Epithelial cell of umbilical artery (primary cell): Measurements from ENCODE around the gene LILRA1. TPM values are rescaled to one million over a fixed set of nuclear protein-coding genes. Genes with fewer than 3 reads are reported as not detected.

Experiments used
- total RNA-seq: library from RNA; depleted of rRNA; stranded (reverse); fragments of >200 nt; gene quantifications from 2 replicates; pipeline ENCODE4 v1.2.3, GENCODE V29; 2014

Gene LILRA1
- not detected in 2 replicates for total RNA-seq

DNA sequence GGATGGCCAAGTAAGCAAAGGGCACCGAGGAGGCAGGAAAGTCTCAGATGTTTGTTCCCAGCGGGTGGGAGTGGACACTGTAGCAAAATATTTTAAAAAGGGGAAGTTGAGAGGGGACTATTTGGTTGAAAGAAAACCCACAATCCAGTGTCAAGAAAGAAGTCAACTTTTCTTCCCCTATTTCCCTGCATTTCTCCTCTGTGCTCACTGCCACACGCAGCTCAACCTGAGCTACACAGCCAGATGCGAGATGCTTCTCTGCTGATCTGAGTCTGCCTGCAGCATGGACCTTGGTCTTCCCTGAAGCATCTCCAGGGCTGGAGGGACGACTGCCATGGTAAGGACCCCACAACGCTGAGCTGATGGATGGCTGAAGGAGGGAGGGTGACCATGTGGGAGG is at the start of gene LILRA1:
TSS of gene LILRA1 (plus strand) at position 188 of the 400 bp plus-strand sequence. CDS start 613 bp downstream, outside the sequence.

DNA sequence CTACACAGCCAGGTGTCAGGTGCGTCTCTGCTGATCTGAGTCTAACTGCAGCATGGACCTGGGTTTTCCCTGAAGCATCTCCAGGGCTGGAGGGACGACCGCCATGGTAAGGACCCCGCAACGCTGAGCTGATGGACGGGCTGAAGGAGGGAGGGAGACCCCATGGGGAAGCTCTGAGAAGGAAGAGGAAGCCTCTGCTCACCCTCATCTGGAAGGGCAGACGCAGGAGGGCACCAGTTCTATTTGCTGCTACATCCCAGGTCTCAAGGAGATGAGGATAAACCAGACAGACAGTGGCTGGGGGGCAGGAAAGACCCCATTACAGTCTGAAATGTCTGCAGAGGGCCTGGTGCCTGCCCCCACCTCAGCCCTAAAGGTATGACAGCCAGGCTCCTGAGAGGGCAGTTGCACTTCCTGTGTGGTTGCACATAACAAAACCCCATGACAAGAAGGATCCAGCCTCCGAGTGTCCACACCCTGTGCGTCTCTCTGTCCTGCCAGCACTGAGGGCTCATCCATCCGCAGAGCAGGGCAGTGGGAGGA is 20.0 kb upstream of the LILRA1 start, which contains the start of gene LILRA2:
TSS of gene LILRA2 (plus strand) at position 461 of the 543 bp plus-strand sequence. CDS start 89 bp downstream, outside the sequence.

DNA sequence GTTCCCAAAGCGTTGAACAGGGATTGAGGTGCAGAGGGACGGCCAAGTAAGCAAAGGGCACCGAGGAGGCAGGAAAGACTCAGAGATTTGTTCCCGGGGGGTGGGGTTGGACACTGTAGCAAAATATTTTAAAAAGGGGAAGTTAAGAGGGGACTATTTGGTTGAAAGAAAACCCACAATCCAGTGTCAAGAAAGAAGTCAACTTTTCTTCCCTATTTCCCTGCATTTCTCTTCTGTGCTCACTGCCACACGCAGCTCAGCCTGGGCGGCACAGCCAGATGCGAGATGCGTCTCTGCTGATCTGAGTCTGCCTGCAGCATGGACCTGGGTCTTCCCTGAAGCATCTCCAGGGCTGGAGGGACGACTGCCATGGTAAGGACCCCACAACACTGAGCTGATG is 36.8 kb downstream of the LILRA1 start, which contains the start of gene LILRB1:
TSS of gene LILRB1 (plus strand) at position 223 of the 400 bp plus-strand sequence. CDS start 590 bp downstream, outside the sequence.

Other genes with a start within 250 kb of the LILRA1 start
- not detected in 2 replicates for gene LAIR1, start 228.7 kb upstream of the LILRA1 start, total RNA-seq
- not detected in 2 replicates for gene TTYH1, start 178.2 kb upstream of the LILRA1 start, total RNA-seq
- gene LENG8, start 144.4 kb upstream of the LILRA1 start, total RNA-seq = 14.3 and 34.3 TPM in 2 replicates
- gene LENG9, start 129.9 kb upstream of the LILRA1 start, total RNA-seq = 5.6 and 7.5 TPM in 2 replicates
- gene CDC42EP5, start 120.3 kb upstream of the LILRA1 start, total RNA-seq = 29.6 and 40.3 TPM in 2 replicates
- not detected in 2 replicates for gene LAIR2, start 90.8 kb upstream of the LILRA1 start, total RNA-seq
- not detected in 2 replicates for gene LILRA2, start 19.8 kb upstream of the LILRA1 start, total RNA-seq
- not detected in 2 replicates for gene LILRB1, start 36.9 kb downstream of the LILRA1 start, total RNA-seq
- gene LILRB4, start 69.4 kb downstream of the LILRA1 start, total RNA-seq = not detected in 2 replicates
- gene KIR3DL3, start 130.8 kb downstream of the LILRA1 start, total RNA-seq = not detected in 2 replicates
- gene KIR2DL3, start 144.9 kb downstream of the LILRA1 start, total RNA-seq = not detected in 2 replicates
- gene KIR2DL1, start 176.2 kb downstream of the LILRA1 start, total RNA-seq = not detected in 2 replicates
- not detected in 2 replicates for gene KIR2DL4, start 210.0 kb downstream of the LILRA1 start, total RNA-seq
- not detected in 2 replicates for gene KIR3DL1, start 222.8 kb downstream of the LILRA1 start, total RNA-seq
- not detected in 2 replicates for gene KIR2DS4, start 239.0 kb downstream of the LILRA1 start, total RNA-seq